Nephron progenitor cell (in vitro differentiated cells): ENCODE data around the gene COPE.

Experiments
- DNase-seq: peaks from one replicate; pipeline ENCODE4 v3.0.0; 2021
- H3K27ac Mint-ChIP-seq: 2 replicates; pipeline ENCODE4 v1.8.0; 2021; ENCODE audit warnings: mild to moderate bottlenecking, moderate library complexity, mixed read lengths
- H3K27me3 Mint-ChIP-seq: 2 replicates; pipeline ENCODE4 v1.8.0; 2021; ENCODE audit warnings: mild to moderate bottlenecking, low read depth, mixed read lengths; ENCODE audit not compliant: poor library complexity
- H3K36me3 Mint-ChIP-seq: 2 replicates; pipeline ENCODE4 v1.8.0; 2021; ENCODE audit warnings: low read depth, mixed read lengths
- H3K4me1 Mint-ChIP-seq: 2 replicates; pipeline ENCODE4 v1.8.0; 2021; ENCODE audit warnings: mixed read lengths
- H3K4me3 Mint-ChIP-seq: 2 replicates; pipeline ENCODE4 v1.8.0; 2021; ENCODE audit warnings: mild to moderate bottlenecking, moderate library complexity, mixed read lengths
- H3K9me3 Mint-ChIP-seq: 2 replicates; pipeline ENCODE4 v1.8.0; 2021; ENCODE audit warnings: mild to moderate bottlenecking, moderate library complexity, mixed read lengths
- CTCF ChIP-seq: fragments of 200-600 bp; sonication (generic); IDR thresholded peaks from 2 replicates; pipeline ENCODE4 v1.5.0; 2021; ENCODE audit warnings: antibody characterized with exemption

COPE gene

DNA sequence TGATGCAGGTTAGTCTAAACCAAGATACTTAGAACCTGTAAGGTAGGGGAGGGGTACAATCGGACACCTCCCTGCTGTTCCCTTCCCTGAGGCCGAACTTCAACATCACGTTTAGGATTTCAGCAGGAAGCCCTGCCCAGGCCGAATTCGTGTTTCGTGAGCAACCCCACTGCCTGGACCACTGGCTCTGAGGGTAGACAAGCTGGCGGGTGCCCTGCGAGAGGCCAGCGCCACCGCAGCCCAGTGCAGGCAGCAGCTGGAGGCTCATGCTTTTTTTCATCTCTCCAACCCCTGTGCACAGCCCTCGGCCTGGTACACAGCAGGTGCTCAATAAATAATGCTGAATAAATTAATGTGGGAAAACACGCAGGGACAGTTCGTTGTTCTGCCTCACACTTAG, 14.1 kb upstream of the COPE start:
- Mint-ChIP-seq H3K4me3 (no peak overlapping the region), H3K27ac (no peak overlapping the region), H3K27me3 (no peaks in the 10 kb centered on the region), H3K36me3 (peaks cover 46% of the 10 kb centered on the region), H3K9me3 (no peaks in the 10 kb centered on the region), H3K4me1 (peaks cover 21% of the 10 kb centered on the region)
- DNase-seq, result no peak
- TF ChIP-seq CTCF, result no peak

GRCh38 chr19:18932216-18932841, 13.1 kb upstream of the COPE start:
- Mint-ChIP-seq H3K27me3 (no peaks in the 10 kb centered on the region), H3K36me3 (peaks cover 42% of the 10 kb centered on the region), H3K27ac (peak overlapping the region; percentile 90), H3K4me1 (peaks cover 21% of the 10 kb centered on the region), H3K4me3 (peak overlapping the region; percentile 59), H3K9me3 (no peaks in the 10 kb centered on the region)
- peak; percentile 97 for DNase-seq
- no peak for TF ChIP-seq CTCF

- peaks cover 21% of the 10 kb centered on the region for H3K4me1 Mint-ChIP-seq
- no peaks in the 10 kb centered on the region for H3K9me3 Mint-ChIP-seq
- H3K27ac Mint-ChIP-seq, result no peak overlapping the region
- H3K4me3 Mint-ChIP-seq, result no peak overlapping the region
- H3K36me3 Mint-ChIP-seq, result peaks cover 38% of the 10 kb centered on the region
- DNase-seq, result no peak
- no peak for TF ChIP-seq CTCF
- H3K27me3 Mint-ChIP-seq, result no peaks in the 10 kb centered on the region
Observed at GRCh38 chr19:18931316-18932162, 12.4 kb upstream of the COPE start.

DNA sequence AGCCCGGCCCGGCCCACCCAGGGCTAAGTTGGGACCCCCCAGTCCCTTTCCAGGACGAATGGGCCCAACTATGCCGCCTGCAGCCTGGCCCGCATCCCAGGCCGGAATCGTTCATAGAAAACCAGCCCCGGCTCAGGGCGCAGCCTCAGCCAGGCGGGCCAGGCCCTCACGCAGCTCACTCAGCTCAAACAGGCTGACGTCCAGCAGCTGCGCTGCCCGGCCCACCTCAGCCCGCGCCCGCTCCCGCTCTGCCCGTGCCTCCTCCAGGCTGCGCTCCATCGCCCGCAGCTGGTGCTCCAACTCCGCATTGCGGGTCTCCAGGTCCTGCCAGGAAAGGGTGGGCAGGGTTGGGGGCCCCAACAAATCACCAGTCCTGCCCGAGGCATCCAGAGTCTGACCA, 10.1 kb upstream of the COPE start:
- Mint-ChIP-seq H3K36me3 (peaks cover 40% of the 10 kb centered on the region), H3K9me3 (no peaks in the 10 kb centered on the region), H3K4me3 (no peak overlapping the region), H3K27ac (no peak overlapping the region), H3K27me3 (no peaks in the 10 kb centered on the region), H3K4me1 (peaks cover 21% of the 10 kb centered on the region)
- TF ChIP-seq CTCF, result no peak
- no peak for DNase-seq

DNA sequence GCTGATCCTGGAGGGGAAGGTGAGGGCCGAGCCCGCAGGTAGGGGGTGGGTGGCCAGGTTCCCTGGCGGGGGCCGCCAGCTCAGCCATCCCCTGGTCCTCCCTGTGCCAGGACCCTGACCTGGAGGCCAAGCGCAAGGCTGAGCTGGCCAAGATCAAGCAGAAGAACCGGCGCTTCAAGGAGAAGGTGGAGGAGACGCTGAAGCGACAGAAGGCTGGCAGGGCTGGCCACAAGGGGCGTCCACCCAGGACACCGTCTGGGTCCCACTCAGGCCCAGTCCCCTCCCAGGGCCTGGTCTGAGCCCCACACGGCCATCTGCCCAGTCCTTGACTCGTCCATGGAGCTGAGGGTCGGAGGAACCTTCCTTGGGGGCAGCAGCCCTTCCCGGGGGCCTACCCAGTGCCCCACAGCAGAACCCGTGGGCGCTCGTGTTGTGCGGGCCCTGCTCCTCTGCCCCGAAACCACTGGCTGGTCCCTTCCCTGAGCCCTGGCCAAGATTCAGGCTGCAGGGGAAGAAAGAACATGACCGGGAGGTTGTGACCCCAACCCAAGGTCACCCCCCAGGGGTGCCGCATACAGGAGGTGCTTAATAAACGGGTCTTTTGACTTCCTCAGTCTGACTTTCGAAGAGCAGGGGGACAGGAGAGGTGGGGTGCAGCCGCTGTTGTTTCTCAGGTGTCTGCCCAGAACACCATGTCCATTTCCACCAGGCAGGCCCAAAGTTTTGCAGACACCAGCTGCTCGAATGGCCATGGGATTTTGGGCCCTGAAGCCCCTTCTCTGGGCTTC, 9.0 kb upstream of the COPE start:
- no peak overlapping the region for H3K4me3 Mint-ChIP-seq

More for the DNA sequence above, 9.0 kb upstream of the COPE start:
- Mint-ChIP-seq H3K9me3 (no peaks in the 10 kb centered on the region), H3K27ac (no peak overlapping the region), H3K4me1 (peaks cover 10% of the 10 kb centered on the region), H3K36me3 (peaks cover 32% of the 10 kb centered on the region), H3K27me3 (no peaks in the 10 kb centered on the region)
- no peak for DNase-seq
- TF ChIP-seq CTCF, result no peak
